Midbrain (tissue), 1 donor: Measurements from ENCODE around the gene ZBTB4.
"Not testable (repeated sequence)": the region's sequence is repeated elsewhere in the genome, so short reads cannot be mapped to it uniquely, and the experiment has no call there.

Experiments
- DNase-seq: peaks from one replicate; lab custom pipeline; 2025; lab: John Stamatoyannopoulos, UW

ZBTB4 gene

GRCh38 chr17:7495906-7496434 is 16.5 kb upstream of the ZBTB4 start:
- DNase-seq: no peak

GRCh38 chr17:7493941-7494340 is 14.5 kb upstream of the ZBTB4 start:
- DNase-seq: no peak

GRCh38 chr17:7491583-7491982 is 12.2 kb upstream of the ZBTB4 start:
- no peak for DNase-seq

GRCh38 chr17:7490144-7490543 is 10.7 kb upstream of the ZBTB4 start:
- no peak for DNase-seq

GRCh38 chr17:7486181-7486580 is 6.8 kb upstream of the ZBTB4 start:
- DNase-seq: no peak

GRCh38 chr17:7484919-7485377 is 5.5 kb upstream of the ZBTB4 start:
- no peak for DNase-seq

GRCh38 chr17:7484067-7484918 is 4.9 kb upstream of the ZBTB4 start, which contains the start of gene POLR2A:
TSS of gene POLR2A (plus strand) at chr17:7484366.
- DNase-seq: peak; percentile 99

GRCh38 chr17:7483255-7484066 is 4.0 kb upstream of the ZBTB4 start:
- DNase-seq: peak; percentile 96

- DNase-seq: not testable (repeated sequence)
These were observed 3.3 kb upstream of the ZBTB4 start for GRCh38 chr17:7482742-7483088.

GRCh38 chr17:7481842-7482741 is 2.7 kb upstream of the ZBTB4 start:
- DNase-seq: not testable (repeated sequence)

GRCh38 chr17:7481275-7481674 is 1.8 kb upstream of the ZBTB4 start, which contains the start of gene SLC35G6:
TSS of gene SLC35G6 (plus strand) at chr17:7481446. CDS start at chr17:7481517, 71 bp downstream.
- not testable (repeated sequence) for DNase-seq

GRCh38 chr17:7480089-7480384 is 606 bp upstream of the ZBTB4 start:
- no peak for DNase-seq

- DNase-seq: peak; percentile 52
These were observed 887 bp downstream of the ZBTB4 start for GRCh38 chr17:7478276-7479212.

GRCh38 chr17:7477392-7478275 is 1.8 kb downstream of the ZBTB4 start:
- peak; percentile 30 for DNase-seq

- DNase-seq: no peak
These were observed 2.5 kb downstream of the ZBTB4 start for GRCh38 chr17:7476951-7477350.

GRCh38 chr17:7476494-7476893 is 2.9 kb downstream of the ZBTB4 start:
- DNase-seq: no peak

GRCh38 chr17:7475764-7476422 is 3.5 kb downstream of the ZBTB4 start:
- no peak for DNase-seq

GRCh38 chr17:7474767-7475166 is 4.7 kb downstream of the ZBTB4 start:
- not testable (repeated sequence) for DNase-seq

GRCh38 chr17:7471729-7472128 is 7.7 kb downstream of the ZBTB4 start:
- no peak for DNase-seq
